Measurements from ENCODE around the gene POLR2F. TPM values are rescaled to one million over a fixed set of nuclear protein-coding genes. Genes with fewer than 3 reads are reported as not detected.

Gene POLR2F
- total and polyA plus RNA-seq, 12 donors = 39.7 to 205 (median 88.6) TPM

- no peak overlapping the region for H3K27ac ChIP-seq
- no peak overlapping the region for H3K4me3 ChIP-seq
- H3K4me1 ChIP-seq (replicated peaks in 1 of 2) = no peaks in the 10 kb centered on the region
- H3K27me3 ChIP-seq = no peaks in the 10 kb centered on the region
- intact Hi-C loops (cut with DNase I) = no loop called here
- no peaks in the 10 kb centered on the region for H3K9me3 ChIP-seq (replicated peaks in 1 of 3)
- DNase-seq = no peak
- WGBS, 4 donors = 86 to 97% (median 92%) methylated on average over 4 of the region's 4 CpGs
- TF ChIP-seq POLR2A (IDR thresholded peaks at IDR 0.05) (no peak), CTCF (IDR thresholded peaks at IDR 0.05) (no peak)
- no peaks in the 10 kb centered on the region for H3K36me3 ChIP-seq (replicated peaks in 1 of 2)
These were observed 23.0 kb downstream of the POLR2F start for GRCh38 chr22:37976547-37976946.

- Histone ChIP-seq H3K4me1 (replicated peaks in 1 of 2) (no peaks in the 10 kb centered on the region), H3K9me3 (replicated peaks in 1 of 3) (no peaks in the 10 kb centered on the region), H3K27ac (no peak overlapping the region), H3K27me3 (no peaks in the 10 kb centered on the region), H3K36me3 (replicated peaks in 1 of 2) (no peaks in the 10 kb centered on the region), H3K4me3 (no peak overlapping the region)
- no peak for TF ChIP-seq CTCF (IDR thresholded peaks at IDR 0.05)
- no peak for TF ChIP-seq POLR2A (IDR thresholded peaks at IDR 0.05)
- intact Hi-C loops (cut with DNase I) = no loop called here
- WGBS, 4 donors = 79 to 91% (median 84%) methylated on average over 2 to 8 of the region's 8 CpGs
- DNase-seq = no peak
These were observed 26.3 kb downstream of the POLR2F start for GRCh38 chr22:37979782-37980181.

- Histone ChIP-seq H3K4me1 (replicated peaks in 1 of 2) (no peaks in the 10 kb centered on the region), H3K36me3 (replicated peaks in 1 of 2) (no peaks in the 10 kb centered on the region), H3K9me3 (replicated peaks in 1 of 3) (no peaks in the 10 kb centered on the region), H3K27ac (no peak overlapping the region), H3K27me3 (no peaks in the 10 kb centered on the region), H3K4me3 (no peak overlapping the region)
- DNase-seq = peak in 1 of 7 donors; percentile 23
- 93 to 96% (median 95%) methylated on average over 3 to 6 of the region's 6 CpGs for WGBS, 4 donors
- TF ChIP-seq CTCF (IDR thresholded peaks at IDR 0.05) (no peak), POLR2A (IDR thresholded peaks at IDR 0.05) (no peak)
- intact Hi-C loops (cut with DNase I) = no loop called here
These were observed 27.9 kb downstream of the POLR2F start for GRCh38 chr22:37981282-37982011.

- Histone ChIP-seq H3K4me3 (no peak overlapping the region), H3K9me3 (replicated peaks in 1 of 3) (no peaks in the 10 kb centered on the region), H3K36me3 (replicated peaks in 1 of 2) (no peaks in the 10 kb centered on the region), H3K4me1 (replicated peaks in 1 of 2) (no peaks in the 10 kb centered on the region), H3K27ac (no peak overlapping the region), H3K27me3 (no peaks in the 10 kb centered on the region)
- 87 to 92% (median 89%) methylated on average over 8 of the region's 8 CpGs for WGBS, 4 donors
- TF ChIP-seq CTCF (IDR thresholded peaks at IDR 0.05) (no peak), POLR2A (IDR thresholded peaks at IDR 0.05) (no peak)
- intact Hi-C loops (cut with DNase I) = no loop called here
- DNase-seq = no peak
These were observed 28.8 kb downstream of the POLR2F start for GRCh38 chr22:37982151-37982785.
